ENCODE measurements around the gene ZNF778.

Gene ZNF778

GRCh38 chr16:89171216-89172170, 46.0 kb upstream of the ZNF778 start, which contains the start of gene CDH15:
TSS of gene CDH15 (plus strand) at chr16:89171748. CDS start at chr16:89171832, 84 bp downstream.
- TF ChIP-seq CTCF (IDR thresholded peaks at IDR 0.05): no peak
- Mint-ChIP-seq H3K27me3 (ENCODE audit: low read depth, poor library complexity) (peaks cover 43% of the 10 kb centered on the region), H3K9me3 (no peaks in the 10 kb centered on the region), H3K4me3 (peak within 1 kb of the TSS; percentile 61), H3K36me3 (ENCODE audit: low read depth) (no peaks in the 10 kb centered on the region), H3K27ac (no peak within 1 kb of the TSS), H3K4me1 (peaks cover 42% of the 10 kb centered on the region)
- DNase-seq: peak; percentile 97

DNA sequence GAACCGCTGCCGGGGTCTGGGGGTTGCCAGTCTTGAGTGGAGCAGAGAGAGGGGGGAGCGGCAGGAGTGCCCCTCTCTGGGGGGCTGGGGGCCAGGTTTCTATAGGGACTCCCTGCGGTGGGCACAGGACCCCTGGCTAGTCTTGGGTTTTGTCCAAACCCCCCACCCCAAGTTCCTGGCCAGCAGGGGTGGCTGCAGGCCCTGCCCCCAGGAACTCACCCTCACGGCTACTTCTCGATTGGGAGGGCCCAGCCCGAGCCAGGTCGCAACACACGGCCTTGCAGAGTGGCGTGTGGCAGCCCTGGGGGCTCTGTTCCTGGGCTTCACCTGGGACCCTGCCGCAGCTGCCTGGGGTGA, 45.4 kb upstream of the ZNF778 start:
- peaks cover 39% of the 10 kb centered on the region for H3K4me1 Mint-ChIP-seq
- H3K4me3 Mint-ChIP-seq: no peak overlapping the region
- no peaks in the 10 kb centered on the region for H3K36me3 Mint-ChIP-seq (ENCODE audit: low read depth)
- no peaks in the 10 kb centered on the region for H3K9me3 Mint-ChIP-seq
- H3K27me3 Mint-ChIP-seq (ENCODE audit: low read depth, poor library complexity): peaks cover 43% of the 10 kb centered on the region
- DNase-seq: no peak
- no peak overlapping the region for H3K27ac Mint-ChIP-seq
- no peak for TF ChIP-seq CTCF (IDR thresholded peaks at IDR 0.05)

DNA sequence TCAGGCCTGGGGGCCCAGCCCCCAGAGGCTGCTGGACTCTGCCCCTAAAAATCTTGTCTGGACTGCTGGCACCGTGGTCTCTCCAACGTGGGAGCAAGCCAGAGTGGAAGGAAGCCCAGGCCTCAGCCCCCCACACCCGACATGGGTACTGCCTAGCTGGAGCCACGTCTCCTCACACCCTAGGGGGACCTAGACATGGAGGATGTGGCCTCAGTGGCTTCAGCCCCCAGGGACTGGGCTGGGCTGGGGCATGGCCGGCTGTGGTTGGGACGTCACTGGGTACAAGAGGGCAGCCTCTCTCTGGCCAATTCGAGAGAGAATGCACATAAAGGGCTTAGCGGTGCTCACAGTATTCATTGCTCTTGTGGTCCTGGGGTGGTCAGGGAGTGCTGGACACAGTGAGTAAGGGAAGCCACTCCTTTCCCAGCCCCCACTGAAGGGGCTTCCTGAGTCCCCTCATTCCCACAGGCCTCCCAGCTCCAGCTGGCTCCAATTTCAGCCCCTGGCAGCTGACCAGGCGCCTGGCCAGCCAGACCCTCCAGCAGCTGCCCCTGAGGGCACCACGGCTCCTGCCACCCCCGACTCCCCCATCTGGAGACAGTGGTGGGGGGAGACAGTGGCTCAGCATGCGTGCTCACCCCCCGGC, 44.9 kb upstream of the ZNF778 start:
- H3K9me3 Mint-ChIP-seq: no peaks in the 10 kb centered on the region
- H3K27me3 Mint-ChIP-seq (ENCODE audit: low read depth, poor library complexity): peaks cover 41% of the 10 kb centered on the region
- peak overlapping the region; percentile 42 for H3K4me3 Mint-ChIP-seq
- DNase-seq: no peak
- TF ChIP-seq CTCF (IDR thresholded peaks at IDR 0.05): no peak
- H3K4me1 Mint-ChIP-seq: peaks cover 39% of the 10 kb centered on the region
- no peak overlapping the region for H3K27ac Mint-ChIP-seq
- H3K36me3 Mint-ChIP-seq (ENCODE audit: low read depth): no peaks in the 10 kb centered on the region

GRCh38 chr16:89173174-89173921, 44.2 kb upstream of the ZNF778 start:
- Mint-ChIP-seq H3K4me1 (peaks cover 35% of the 10 kb centered on the region), H3K27ac (no peak overlapping the region), H3K4me3 (peak overlapping the region; percentile 67), H3K36me3 (ENCODE audit: low read depth) (no peaks in the 10 kb centered on the region), H3K27me3 (ENCODE audit: low read depth, poor library complexity) (peaks cover 36% of the 10 kb centered on the region), H3K9me3 (no peaks in the 10 kb centered on the region)
- no peak for TF ChIP-seq CTCF (IDR thresholded peaks at IDR 0.05)
- peak; percentile 69 for DNase-seq

GRCh38 chr16:89174055-89174827, 43.3 kb upstream of the ZNF778 start:
- no peak for TF ChIP-seq CTCF (IDR thresholded peaks at IDR 0.05)
- Mint-ChIP-seq H3K4me1 (peaks cover 27% of the 10 kb centered on the region), H3K4me3 (no peak overlapping the region), H3K27ac (no peak overlapping the region), H3K27me3 (ENCODE audit: low read depth, poor library complexity) (peaks cover 29% of the 10 kb centered on the region), H3K36me3 (ENCODE audit: low read depth) (no peaks in the 10 kb centered on the region), H3K9me3 (no peaks in the 10 kb centered on the region)
- no peak for DNase-seq
